Body of pancreas (tissue), 4 donors: ENCODE results near the gene IQCK.

ENCODE experiments used
- POLR2A ChIP-seq, 3 donors: fragments of 450-650 bp; IDR thresholded peaks; one replicate each; pipeline ENCODE4 v1.6.1; 2016; ENCODE audit warnings: antibody characterized with exemption in 3 of 3, mild to moderate bottlenecking in 2 of 3
- TF ChIP-seq, protein P1 (sequence below), 7 experiments: fragments of 450-650 bp in 4 of 7; fragments of 200-600 bp in 3 of 7; sonication (generic) in 3 of 7; IDR thresholded peaks; one replicate each; pipeline ENCODE4 v1.5.1; 2016 to 2019; ENCODE audit warnings: antibody characterized with exemption in 7 of 7

DNA sequence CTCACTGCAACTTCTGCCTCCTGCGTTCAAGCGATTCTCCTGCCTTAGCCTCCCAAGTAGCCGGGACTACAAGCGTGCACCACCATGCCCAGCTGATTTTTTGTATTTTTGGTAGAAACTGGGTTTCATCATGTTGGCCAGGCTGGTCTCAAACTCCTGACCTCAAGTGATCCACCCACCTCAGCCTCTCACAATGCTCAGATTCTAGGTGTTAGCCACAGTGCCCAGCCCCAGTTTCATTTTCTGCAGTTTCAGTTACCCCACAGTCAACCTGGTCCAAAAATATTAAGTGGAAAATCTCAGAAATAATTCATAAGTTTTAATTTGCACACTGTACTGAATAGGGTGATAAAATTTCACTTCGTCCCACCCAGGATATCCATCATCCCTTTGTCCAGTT, 28.7 kb upstream of the IQCK start:
- TF ChIP-seq, protein P1, sequence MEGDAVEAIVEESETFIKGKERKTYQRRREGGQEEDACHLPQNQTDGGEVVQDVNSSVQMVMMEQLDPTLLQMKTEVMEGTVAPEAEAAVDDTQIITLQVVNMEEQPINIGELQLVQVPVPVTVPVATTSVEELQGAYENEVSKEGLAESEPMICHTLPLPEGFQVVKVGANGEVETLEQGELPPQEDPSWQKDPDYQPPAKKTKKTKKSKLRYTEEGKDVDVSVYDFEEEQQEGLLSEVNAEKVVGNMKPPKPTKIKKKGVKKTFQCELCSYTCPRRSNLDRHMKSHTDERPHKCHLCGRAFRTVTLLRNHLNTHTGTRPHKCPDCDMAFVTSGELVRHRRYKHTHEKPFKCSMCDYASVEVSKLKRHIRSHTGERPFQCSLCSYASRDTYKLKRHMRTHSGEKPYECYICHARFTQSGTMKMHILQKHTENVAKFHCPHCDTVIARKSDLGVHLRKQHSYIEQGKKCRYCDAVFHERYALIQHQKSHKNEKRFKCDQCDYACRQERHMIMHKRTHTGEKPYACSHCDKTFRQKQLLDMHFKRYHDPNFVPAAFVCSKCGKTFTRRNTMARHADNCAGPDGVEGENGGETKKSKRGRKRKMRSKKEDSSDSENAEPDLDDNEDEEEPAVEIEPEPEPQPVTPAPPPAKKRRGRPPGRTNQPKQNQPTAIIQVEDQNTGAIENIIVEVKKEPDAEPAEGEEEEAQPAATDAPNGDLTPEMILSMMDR (IDR thresholded peaks at IDR 0.05), result no peak
- no peak for TF ChIP-seq POLR2A (IDR thresholded peaks at IDR 0.05)
